PC-3 (cell line): ENCODE data around the gene ACD.

Experiments used
- CTCF ChIP-seq: fragments of 300-600 bp; sonication (generic); conservative IDR thresholded peaks from 2 replicates; pipeline ENCODE4 v1.5.1; 2017; ENCODE audit warnings: antibody characterized with exemption, low read depth, mild to moderate bottlenecking, low read length
- EZH2 ChIP-seq: fragments of 300-600 bp; sonication (generic); IDR thresholded peaks from one replicate; pipeline ENCODE4 v1.6.1; 2017; ENCODE audit warnings: antibody characterized with exemption, mild to moderate bottlenecking, low read length; ENCODE audit not compliant: unreplicated experiment
- EZH2phosphoT487 ChIP-seq: fragments of 300-600 bp; sonication (generic); IDR thresholded peaks from 2 replicates; pipeline ENCODE4 v1.6.1; 2018; ENCODE audit warnings: mild to moderate bottlenecking, antibody characterized with exemption, low read length, borderline replicate concordance

DNA sequence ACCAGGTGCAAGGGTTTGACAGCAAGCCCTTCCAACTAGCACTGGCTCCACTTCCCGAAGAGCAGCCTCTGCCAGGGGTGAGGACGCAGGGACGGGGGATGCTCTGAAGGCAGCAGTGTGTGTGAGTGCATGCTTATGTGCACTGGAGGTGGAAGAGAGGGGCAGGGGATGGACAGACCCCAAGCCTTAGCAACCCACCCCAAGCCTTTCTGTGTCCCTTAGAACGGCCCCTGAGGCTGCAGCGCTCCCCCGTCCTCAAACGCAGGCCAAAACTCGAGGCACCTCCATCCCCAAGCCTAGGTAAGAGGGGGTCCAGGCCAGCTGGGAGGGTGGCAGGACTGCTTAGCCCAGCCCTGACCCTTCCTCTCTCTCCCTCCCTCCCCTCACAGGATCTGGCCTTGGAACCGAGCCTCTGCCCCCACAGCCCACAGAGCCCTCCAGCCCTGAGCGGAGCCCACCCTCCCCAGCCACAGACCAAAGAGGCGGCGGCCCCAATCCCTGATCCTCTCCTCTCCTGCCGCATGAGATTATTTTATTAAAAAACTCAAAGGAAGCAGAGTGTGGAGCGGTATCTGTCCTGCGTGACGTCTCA is 2.9 kb downstream of the ACD start:
- TF ChIP-seq EZH2phosphoT487 (no peak), CTCF (no peak), EZH2 (no peak)
